H1 (cell line): Measurements from ENCODE around the gene JMJD1C.

Experiments used
- JUN ChIP-seq: IDR thresholded peaks from 2 replicates; pipeline ENCODE4 v1.6.1; 2011; ENCODE audit warnings: low read depth, mild to moderate bottlenecking, improper control_type of control experiment, low read length
- NRF1 ChIP-seq: IDR thresholded peaks from 2 replicates; pipeline ENCODE4 v1.6.1; 2011; ENCODE audit warnings: mild to moderate bottlenecking, low read depth, low read length, improper control_type of control experiment
- RXRA ChIP-seq: IDR thresholded peaks from 2 replicates; pipeline ENCODE4 v1.6.1; 2011; ENCODE audit warnings: low read depth, mild to moderate bottlenecking, low read length, moderate library complexity; ENCODE audit not compliant: insufficient read depth
- TF ChIP-seq, protein P1 (sequence below), 3 experiments: IDR thresholded peaks; 1 replicate in 2 of 3; 2 replicates in 1 of 3; pipeline versions ENCODE4 v1.5.1 to v1.6.1; 2011; ENCODE audit warnings: low read length in 3 of 3, mild to moderate bottlenecking in 3 of 3, inconsistent platforms in 2 of 3, low read depth in 1 of 3, moderate library complexity in 1 of 3; ENCODE audit not compliant: insufficient read depth in 1 of 3; ENCODE audit errors: control extremely low read depth in 1 of 3

DNA sequence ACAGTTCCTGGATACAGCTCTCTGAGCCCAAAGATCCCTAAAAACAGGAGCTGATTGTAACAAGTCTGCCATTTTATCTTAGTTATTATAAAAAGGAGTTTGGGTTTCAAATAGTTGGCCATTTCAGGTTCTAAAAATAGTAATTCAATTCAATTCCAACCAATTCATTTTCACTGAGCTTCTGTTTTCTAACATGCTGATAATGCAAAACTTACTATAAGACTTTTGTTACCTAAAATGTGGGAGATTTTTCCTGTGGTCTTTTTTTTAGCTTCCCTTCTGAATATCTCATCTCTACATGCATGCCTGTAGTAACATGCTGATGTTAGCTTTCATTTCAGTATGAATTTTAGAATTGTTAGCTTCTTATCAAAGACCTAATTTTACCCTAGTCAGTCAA, 319.3 kb downstream of the JMJD1C start:
- no peak for TF ChIP-seq NRF1
- TF ChIP-seq RXRA, result no peak
- no peak for TF ChIP-seq JUN
- TF ChIP-seq, protein P1, sequence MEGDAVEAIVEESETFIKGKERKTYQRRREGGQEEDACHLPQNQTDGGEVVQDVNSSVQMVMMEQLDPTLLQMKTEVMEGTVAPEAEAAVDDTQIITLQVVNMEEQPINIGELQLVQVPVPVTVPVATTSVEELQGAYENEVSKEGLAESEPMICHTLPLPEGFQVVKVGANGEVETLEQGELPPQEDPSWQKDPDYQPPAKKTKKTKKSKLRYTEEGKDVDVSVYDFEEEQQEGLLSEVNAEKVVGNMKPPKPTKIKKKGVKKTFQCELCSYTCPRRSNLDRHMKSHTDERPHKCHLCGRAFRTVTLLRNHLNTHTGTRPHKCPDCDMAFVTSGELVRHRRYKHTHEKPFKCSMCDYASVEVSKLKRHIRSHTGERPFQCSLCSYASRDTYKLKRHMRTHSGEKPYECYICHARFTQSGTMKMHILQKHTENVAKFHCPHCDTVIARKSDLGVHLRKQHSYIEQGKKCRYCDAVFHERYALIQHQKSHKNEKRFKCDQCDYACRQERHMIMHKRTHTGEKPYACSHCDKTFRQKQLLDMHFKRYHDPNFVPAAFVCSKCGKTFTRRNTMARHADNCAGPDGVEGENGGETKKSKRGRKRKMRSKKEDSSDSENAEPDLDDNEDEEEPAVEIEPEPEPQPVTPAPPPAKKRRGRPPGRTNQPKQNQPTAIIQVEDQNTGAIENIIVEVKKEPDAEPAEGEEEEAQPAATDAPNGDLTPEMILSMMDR (IDR thresholded peaks at IDR 0.05; ENCODE audit: control extremely low read depth in 1 of 3, insufficient read depth in 1 of 3, low read depth in 1 of 3, low read length in 3 of 3), result no peak
